Measurements from ENCODE around the gene PWWP2B. TPM values are rescaled to one million over a fixed set of nuclear protein-coding genes. Genes with fewer than 3 reads are reported as not detected.

The PWWP2B gene
- polyA plus RNA-seq, 1 experiment = 2.7 TPM

DNA sequence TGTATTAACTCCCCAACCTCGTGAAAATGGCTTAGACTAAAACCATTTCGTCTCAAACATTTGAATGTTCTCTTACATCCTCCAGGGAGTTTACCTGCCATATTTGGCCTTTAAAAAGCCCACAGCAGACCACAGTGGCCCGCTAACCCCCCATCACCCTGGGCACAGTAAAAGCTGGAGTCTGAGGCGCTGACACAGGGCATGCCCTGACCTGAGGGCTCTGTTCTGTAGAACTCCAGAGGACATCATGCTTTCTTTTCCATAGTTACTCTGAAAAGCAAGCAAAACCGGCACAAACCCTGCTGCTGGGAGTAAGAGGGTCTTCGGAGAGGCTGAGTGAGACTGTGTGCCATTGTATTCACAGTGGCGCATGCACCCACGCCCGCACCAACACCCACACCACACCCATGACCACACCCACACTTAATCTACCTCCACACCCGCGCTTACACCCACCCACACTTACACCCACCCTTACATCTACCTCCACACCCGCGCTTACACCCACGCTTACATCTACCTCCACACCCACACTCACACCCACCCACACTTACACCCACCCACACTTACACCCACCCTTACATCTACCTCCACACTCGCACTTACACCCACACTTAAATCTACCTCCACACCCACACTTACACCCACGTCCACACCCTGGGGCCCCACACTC lies 32.9 kb upstream of the PWWP2B start:
- no peak overlapping the region for H3K4me3 ChIP-seq (ENCODE audit: low read depth, low read length)
- no peak for DNase-seq (ENCODE audit: low read depth)
- peaks cover 7% of the 10 kb centered on the region for H3K36me3 ChIP-seq (ENCODE audit: control insufficient read depth, insufficient read depth, low read length)
- TF ChIP-seq, protein P1, sequence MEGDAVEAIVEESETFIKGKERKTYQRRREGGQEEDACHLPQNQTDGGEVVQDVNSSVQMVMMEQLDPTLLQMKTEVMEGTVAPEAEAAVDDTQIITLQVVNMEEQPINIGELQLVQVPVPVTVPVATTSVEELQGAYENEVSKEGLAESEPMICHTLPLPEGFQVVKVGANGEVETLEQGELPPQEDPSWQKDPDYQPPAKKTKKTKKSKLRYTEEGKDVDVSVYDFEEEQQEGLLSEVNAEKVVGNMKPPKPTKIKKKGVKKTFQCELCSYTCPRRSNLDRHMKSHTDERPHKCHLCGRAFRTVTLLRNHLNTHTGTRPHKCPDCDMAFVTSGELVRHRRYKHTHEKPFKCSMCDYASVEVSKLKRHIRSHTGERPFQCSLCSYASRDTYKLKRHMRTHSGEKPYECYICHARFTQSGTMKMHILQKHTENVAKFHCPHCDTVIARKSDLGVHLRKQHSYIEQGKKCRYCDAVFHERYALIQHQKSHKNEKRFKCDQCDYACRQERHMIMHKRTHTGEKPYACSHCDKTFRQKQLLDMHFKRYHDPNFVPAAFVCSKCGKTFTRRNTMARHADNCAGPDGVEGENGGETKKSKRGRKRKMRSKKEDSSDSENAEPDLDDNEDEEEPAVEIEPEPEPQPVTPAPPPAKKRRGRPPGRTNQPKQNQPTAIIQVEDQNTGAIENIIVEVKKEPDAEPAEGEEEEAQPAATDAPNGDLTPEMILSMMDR (IDR thresholded peaks at IDR 0.05; ENCODE audit: insufficient read depth, low read depth, low read length) = no peak
- ChIA-PET POLR2A (no interaction called here), CTCF (interaction anchor here (1.0 kb wide), 1 partner anchor 11 kb away, joined by 3 read pairs; no protein-coding TSS in a partner anchor)
- no peaks in the 10 kb centered on the region for H3K27me3 ChIP-seq (ENCODE audit: control insufficient read depth, insufficient read depth, low read length)

DNA sequence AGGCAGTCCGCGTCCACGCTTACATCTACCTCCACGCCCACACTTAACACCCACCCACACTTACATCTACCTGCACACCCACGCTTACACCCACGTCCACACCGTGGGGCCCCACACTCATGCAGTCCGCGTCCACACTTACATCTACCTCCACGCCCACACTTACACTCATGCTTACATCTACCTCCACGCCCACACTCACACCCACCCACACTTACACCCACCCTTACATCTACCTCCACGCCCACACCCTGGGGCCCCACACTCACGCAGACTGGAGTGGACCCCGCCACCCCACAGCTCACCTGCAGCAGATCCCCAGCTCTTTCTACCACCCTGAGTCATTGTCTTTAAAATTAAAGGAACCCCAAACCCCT lies 32.4 kb upstream of the PWWP2B start:
- CTCF ChIA-PET = interaction anchor here (1.0 kb wide), 1 partner anchor 11 kb away, joined by 3 read pairs; no protein-coding TSS in a partner anchor
- Histone ChIP-seq H3K4me3 (ENCODE audit: low read depth, low read length) (no peak overlapping the region), H3K36me3 (ENCODE audit: control insufficient read depth, insufficient read depth, low read length) (peaks cover 6% of the 10 kb centered on the region), H3K27me3 (ENCODE audit: control insufficient read depth, insufficient read depth, low read length) (no peaks in the 10 kb centered on the region)
- TF ChIP-seq, protein P1 (IDR thresholded peaks at IDR 0.05; ENCODE audit: insufficient read depth, low read depth, low read length) = no peak
- POLR2A ChIA-PET = no interaction called here
- DNase-seq (ENCODE audit: low read depth) = no peak

DNA sequence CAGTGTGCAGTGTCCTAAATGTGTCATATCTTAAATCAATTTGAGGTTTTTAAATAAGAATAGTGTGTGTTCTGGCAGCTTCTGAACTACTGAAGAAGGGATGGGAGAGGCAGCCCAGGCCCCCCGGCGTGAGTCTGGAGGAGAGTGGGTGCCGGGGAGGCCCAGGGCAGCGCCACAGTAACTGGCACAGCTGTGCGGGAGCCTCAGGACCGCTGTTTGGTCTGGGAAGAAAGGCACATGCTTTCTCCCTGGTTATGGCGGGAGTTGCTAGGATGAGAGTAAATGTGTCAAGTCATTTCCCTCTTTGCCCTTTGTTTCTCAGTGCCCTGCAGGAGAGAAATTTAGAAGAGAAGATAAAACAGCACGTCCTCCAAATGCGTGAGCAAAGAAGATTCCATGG lies 31.9 kb upstream of the PWWP2B start:
- POLR2A ChIA-PET = no interaction called here
- TF ChIP-seq, protein P1 (IDR thresholded peaks at IDR 0.05; ENCODE audit: insufficient read depth, low read depth, low read length) = no peak
- CTCF ChIA-PET = no interaction called here
- Histone ChIP-seq H3K27me3 (ENCODE audit: control insufficient read depth, insufficient read depth, low read length) (no peaks in the 10 kb centered on the region), H3K4me3 (ENCODE audit: low read depth, low read length) (no peak overlapping the region), H3K36me3 (ENCODE audit: control insufficient read depth, insufficient read depth, low read length) (peaks cover 6% of the 10 kb centered on the region)
- no peak for DNase-seq (ENCODE audit: low read depth)

DNA sequence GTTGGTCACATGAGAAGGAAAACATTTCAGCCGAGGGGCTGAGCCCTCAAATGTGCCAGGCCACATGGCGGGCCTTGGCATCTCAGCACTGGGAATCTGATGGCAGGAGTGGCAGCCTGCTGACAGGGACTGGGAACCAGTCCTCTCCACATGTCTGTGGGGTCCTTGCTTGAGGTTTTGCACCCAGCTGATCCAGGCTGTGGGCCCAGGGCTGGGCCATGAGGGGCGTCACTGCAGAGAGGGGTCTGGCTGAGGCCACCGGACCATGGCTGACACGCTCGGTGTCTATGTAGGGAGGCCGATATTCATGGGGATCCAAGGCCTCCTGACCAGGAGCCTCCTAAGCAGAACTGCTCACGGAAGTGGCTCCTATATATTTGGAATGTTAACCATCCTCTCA lies 31.0 kb upstream of the PWWP2B start:
- no peak for DNase-seq (ENCODE audit: low read depth)
- Histone ChIP-seq H3K4me3 (ENCODE audit: low read depth, low read length) (no peak overlapping the region), H3K36me3 (ENCODE audit: control insufficient read depth, insufficient read depth, low read length) (peaks cover 6% of the 10 kb centered on the region), H3K27me3 (ENCODE audit: control insufficient read depth, insufficient read depth, low read length) (no peaks in the 10 kb centered on the region)
- TF ChIP-seq, protein P1 (IDR thresholded peaks at IDR 0.05; ENCODE audit: insufficient read depth, low read depth, low read length) = no peak
- ChIA-PET POLR2A (no interaction called here), CTCF (no interaction called here)

DNA sequence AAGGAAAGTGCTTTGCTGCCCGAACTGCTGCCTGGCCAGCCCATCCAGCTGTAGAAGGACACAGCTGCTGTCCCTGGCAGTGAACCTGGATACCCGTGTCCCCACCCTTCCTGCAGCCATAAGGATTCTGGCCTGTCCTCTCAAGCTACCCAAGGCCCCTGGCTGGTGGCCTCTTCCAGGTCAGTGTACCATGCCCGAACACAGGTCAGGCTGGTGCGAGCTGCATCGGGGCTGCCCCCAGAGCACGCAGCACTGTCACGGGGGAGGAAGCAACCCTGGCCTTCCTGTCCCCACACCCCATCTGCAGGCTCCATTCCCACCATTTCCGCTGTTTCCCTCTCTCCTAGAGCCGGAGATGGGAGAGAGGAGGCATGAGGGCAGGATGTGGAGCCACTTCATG lies 30.5 kb upstream of the PWWP2B start:
- no peak for DNase-seq (ENCODE audit: low read depth)
- peaks cover 4% of the 10 kb centered on the region for H3K36me3 ChIP-seq (ENCODE audit: control insufficient read depth, insufficient read depth, low read length)
- H3K27me3 ChIP-seq (ENCODE audit: control insufficient read depth, insufficient read depth, low read length) = no peaks in the 10 kb centered on the region
- POLR2A ChIA-PET = no interaction called here
- H3K4me3 ChIP-seq (ENCODE audit: low read depth, low read length) = no peak overlapping the region
- CTCF ChIA-PET = no interaction called here
- TF ChIP-seq, protein P1 (IDR thresholded peaks at IDR 0.05; ENCODE audit: insufficient read depth, low read depth, low read length) = no peak
